Stomach (tissue), 19 donors: ENCODE measurements around the gene MUC21. TPM values are rescaled to one million over a fixed set of nuclear protein-coding genes. Genes with fewer than 3 reads are reported as not detected.
A peak's percentile ranks its signal among the peaks of the same experiment; 100 is the strongest.

Experiments used
- DNase-seq, 2 donors: peaks; one replicate each; pipeline versions ENCODE4 v3.0.0 to v3.0.0-alpha.2; 2013 to 2019
- H3K27ac ChIP-seq, 5 donors: fragments of 200-600 bp in 4 of 5; sonication (generic) in 4 of 5; one replicate each; pipeline ENCODE4 v1.5.1; 2013 to 2019; ENCODE audit warnings: mild to moderate bottlenecking in 1 of 5, moderate library complexity in 1 of 5
- H3K27me3 ChIP-seq, 3 donors: fragments of 200-600 bp; sonication (generic); one replicate each; pipeline ENCODE4 v1.5.1; 2017 to 2019; ENCODE audit warnings: mixed run types in 1 of 3
- H3K36me3 ChIP-seq, 4 donors: fragments of 200-600 bp; sonication (generic); 1 replicate in 3 of 4; 2 replicates in 1 of 4; pipeline ENCODE4 v1.5.1; 2016 to 2019
- H3K4me1 ChIP-seq, 4 donors: fragments of 200-600 bp; sonication (generic); one replicate each; pipeline ENCODE4 v1.5.1; 2016 to 2019
- H3K4me3 ChIP-seq, 4 donors: fragments of 200-600 bp; sonication (generic) in 3 of 4; one replicate each; pipeline ENCODE4 v1.5.1; 2016 to 2019; ENCODE audit warnings: mild to moderate bottlenecking in 1 of 4
- H3K9me3 ChIP-seq, 4 donors: fragments of 200-600 bp; sonication (generic); one replicate each; pipeline ENCODE4 v1.5.1; 2016 to 2019
- CTCF ChIP-seq, 7 experiments: fragments of 450-650 bp in 4 of 7; fragments of 200-600 bp in 3 of 7; sonication (generic) in 3 of 7; IDR thresholded peaks; one replicate each; pipeline ENCODE4 v1.5.1; 2016 to 2019; ENCODE audit warnings: antibody characterized with exemption in 7 of 7, control low read depth in 2 of 7, mild to moderate bottlenecking in 1 of 7
- EP300 ChIP-seq: sonication (generic); formaldehyde crosslinking; IDR thresholded peaks from one replicate; pipeline ENCODE4 v1.6.1; 2017; ENCODE audit warnings: antibody characterized with exemption
- POLR2A ChIP-seq, 4 donors: fragments of 450-650 bp; IDR thresholded peaks; one replicate each; pipeline ENCODE4 v1.6.1; 2016; ENCODE audit warnings: antibody characterized with exemption in 4 of 4, control low read depth in 2 of 4, mild to moderate bottlenecking in 1 of 4, moderate library complexity in 1 of 4
- POLR2AphosphoS5 ChIP-seq, 3 donors: sonication (generic); formaldehyde crosslinking; IDR thresholded peaks; one replicate each; pipeline ENCODE4 v1.6.1; 2016; ENCODE audit warnings: antibody characterized with exemption in 3 of 3
- WGBS, 5 donors: extraction: QIAGEN DNeasy Blood & Tissue Kit in 3 of 5; methylation state at CpG; one replicate each; pipeline versions ENCODE4 v1.1.5 to v1.1.7; 2013 to 2018; 5-methylcytosine and 5-hydroxymethylcytosine counted together
- intact Hi-C: fragments of 100-400 bp; cut with DNase I; formaldehyde crosslinking; loops from one replicate; pipeline ENCODE4 v1.15.1; 2023; ENCODE audit warnings: low total_unique reads
- long read RNA-seq, 10 donors: transcript quantifications; one replicate each; lab custom pipeline, GENCODE V29; 2026
- polyA plus RNA-seq, 3 donors: library from polyadenylated mRNA; stranded (reverse); fragments of 200-250 nt; gene quantifications; one replicate each; pipeline ENCODE4 v1.2.3, GENCODE V29; 2013
- total RNA-seq, 5 donors: library from RNA; depleted of rRNA; stranded (reverse); fragments of >200 nt; gene quantifications; one replicate each; pipeline versions ENCODE4 v1.1.0 to v1.2.3, GENCODE V29; 2014 to 2016
- donor health status: healthy with polysubstance abuse.
- donor health status: Bipolar disorder and iron deficiency.
- donor health status: healthy.

MUC21 gene
- 1 to 10 TPM in 2 of 5 donors, under 1 TPM in 2, not detected in 1; 0.18 to 4.9 (median 1.2) TPM for total RNA-seq
- 100 to 1,000 TPM in 1 of 3 donors, 1 to 10 TPM in 2; 1.2 to 131 (median 1.6) TPM for polyA plus RNA-seq
- long read RNA-seq, donor 1, result 0 reads
- long read RNA-seq, donor 2, result 0 reads
- long read RNA-seq, donor 3, result 0 reads
- long read RNA-seq, donor 4, result 0 reads
- long read RNA-seq, donor 5, result 0 reads
- long read RNA-seq, donor 6, result 0 reads
- long read RNA-seq, donor 7, result 0 reads
- long read RNA-seq, donor 8, result 0 reads
- long read RNA-seq, donor 9, result 0 reads
- long read RNA-seq, donor 10, result 0 reads

GRCh38 chr6:30983439-30983838 is at the start of gene MUC21:
TSS of gene MUC21 (plus strand) at chr6:30983718. CDS start at chr6:30983959, 241 bp downstream.
- peak in 1 of 2 donors; percentile 27 for DNase-seq
- Histone ChIP-seq H3K4me3 (no peak within 1 kb of the TSS), H3K4me1 (peaks cover 0 to 24% (median 18%) of the 10 kb centered on the region in 4 donors), H3K27ac (peak within 1 kb of the TSS in 2 of 5 donors; percentile 1 to 47), H3K36me3 (no peaks in the 10 kb centered on the region), H3K27me3 (no peaks in the 10 kb centered on the region), H3K9me3 (no peaks in the 10 kb centered on the region)
- intact Hi-C loops, result no loop called here
- TF ChIP-seq POLR2A (IDR thresholded peaks at IDR 0.05) (no peak), POLR2AphosphoS5 (IDR thresholded peaks at IDR 0.05) (peak in 1 of 3 donors; percentile 6)
- WGBS, 5 donors, result 50 to 62% (median 59%) methylated on average over 6 of the region's 6 CpGs

DNA sequence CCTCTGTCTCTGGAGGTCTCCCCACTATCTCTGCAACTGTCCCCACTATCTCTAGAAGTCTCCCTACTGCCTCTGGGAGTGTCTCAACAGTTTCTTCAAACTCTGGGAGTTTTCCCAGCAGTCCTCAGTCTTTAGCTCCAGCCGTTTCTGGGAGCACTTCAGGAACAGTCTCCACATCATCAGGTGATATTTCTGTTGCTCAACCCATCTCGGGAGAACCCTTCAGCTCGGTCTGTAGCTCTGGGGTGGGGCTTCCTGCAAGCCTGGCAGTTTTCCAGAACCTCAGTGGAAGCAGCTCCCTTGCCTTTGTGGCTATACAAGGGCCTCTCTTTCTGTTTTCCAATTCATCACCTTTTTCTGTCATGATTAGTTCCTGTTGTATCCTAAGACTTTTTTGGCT is 48.5 kb upstream of the MUC21 start:
- Histone ChIP-seq H3K9me3 (no peaks in the 10 kb centered on the region), H3K4me1 (peaks cover 4 to 28% (median 13%) of the 10 kb centered on the region in 4 donors), H3K27me3 (peaks cover 0 to 11% (median 0%) of the 10 kb centered on the region in 3 donors), H3K4me3 (no peak overlapping the region), H3K36me3 (no peaks in the 10 kb centered on the region), H3K27ac (no peak overlapping the region)
- intact Hi-C loops, result no loop called here
- 14 to 29% (median 25%) methylated on average over 3 of the region's 3 CpGs for WGBS, 5 donors
- peak in 1 of 2 donors; percentile 70 for DNase-seq
- TF ChIP-seq CTCF (IDR thresholded peaks at IDR 0.05) (no peak), POLR2A (IDR thresholded peaks at IDR 0.05) (no peak), EP300 (no peak), POLR2AphosphoS5 (IDR thresholded peaks at IDR 0.05) (no peak)

GRCh38 chr6:30937265-30937664 is 46.3 kb upstream of the MUC21 start:
- Histone ChIP-seq H3K4me3 (no peak overlapping the region), H3K27me3 (peaks cover 0 to 24% (median 0%) of the 10 kb centered on the region in 3 donors), H3K9me3 (no peaks in the 10 kb centered on the region), H3K27ac (no peak overlapping the region), H3K36me3 (no peaks in the 10 kb centered on the region), H3K4me1 (peaks cover 0 to 31% (median 24%) of the 10 kb centered on the region in 4 donors)
- intact Hi-C loops, result no loop called here
- 80 to 94% (median 86%) methylated on average over 6 of the region's 6 CpGs for WGBS, 5 donors
- TF ChIP-seq POLR2AphosphoS5 (IDR thresholded peaks at IDR 0.05), result no peak
- no peak for TF ChIP-seq POLR2A (IDR thresholded peaks at IDR 0.05)
- no peak for TF ChIP-seq CTCF (IDR thresholded peaks at IDR 0.05)
- no peak for TF ChIP-seq EP300
- no peak for DNase-seq

DNA sequence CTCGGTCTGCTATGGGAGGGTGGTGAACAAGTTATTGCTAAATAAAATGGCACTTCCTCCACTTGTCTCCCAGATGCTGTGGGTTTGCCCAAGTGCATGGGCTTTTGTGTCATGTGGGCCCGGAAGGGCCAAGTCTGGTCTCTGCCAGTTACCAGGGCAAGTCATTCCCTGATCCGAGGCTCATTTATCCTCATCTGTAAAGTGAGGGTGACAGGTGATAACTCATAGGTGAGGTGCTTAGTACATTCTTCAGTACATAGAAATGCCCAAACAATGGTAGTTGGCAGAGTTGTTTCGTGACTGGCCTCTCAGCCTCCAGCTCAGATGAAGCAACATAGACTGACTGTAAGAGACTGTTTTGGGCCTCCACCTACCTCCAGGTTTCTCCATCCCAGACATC is 44.8 kb upstream of the MUC21 start:
- intact Hi-C loops, result no loop called here
- H3K36me3 ChIP-seq, result no peaks in the 10 kb centered on the region
- peaks cover 0 to 35% (median 0%) of the 10 kb centered on the region in 3 donors for H3K27me3 ChIP-seq
- peak overlapping the region in 1 of 5 donors; percentile 73 for H3K27ac ChIP-seq
- H3K4me3 ChIP-seq, result no peak overlapping the region
- no peaks in the 10 kb centered on the region for H3K9me3 ChIP-seq
- 64 to 75% (median 74%) methylated on average over 4 of the region's 4 CpGs for WGBS, 5 donors
- H3K4me1 ChIP-seq, result peaks cover 6 to 35% (median 30%) of the 10 kb centered on the region in 4 donors
- DNase-seq, result no peak
- TF ChIP-seq EP300, result no peak
- no peak for TF ChIP-seq CTCF (IDR thresholded peaks at IDR 0.05)
- no peak for TF ChIP-seq POLR2A (IDR thresholded peaks at IDR 0.05)
- no peak for TF ChIP-seq POLR2AphosphoS5 (IDR thresholded peaks at IDR 0.05)

GRCh38 chr6:30939473-30939872 is 44.0 kb upstream of the MUC21 start:
- Histone ChIP-seq H3K4me3 (no peak overlapping the region), H3K27ac (peak overlapping the region; percentile 20 to 73 (median 46)), H3K36me3 (no peaks in the 10 kb centered on the region), H3K27me3 (peaks cover 0 to 35% (median 0%) of the 10 kb centered on the region in 3 donors), H3K4me1 (peaks cover 6 to 35% (median 30%) of the 10 kb centered on the region in 4 donors), H3K9me3 (no peaks in the 10 kb centered on the region)
- intact Hi-C loops, result no loop called here
- no peak for TF ChIP-seq EP300
- TF ChIP-seq POLR2AphosphoS5 (IDR thresholded peaks at IDR 0.05), result peak in 2 of 3 donors; percentile 22 to 58
- DNase-seq, result peak; percentile 52 to 71
- 36 to 52% (median 48%) methylated on average over 3 of the region's 3 CpGs for WGBS, 5 donors
